HepG2 (cell line): ENCODE measurements around the gene BMP6. TPM values are rescaled to one million over a fixed set of nuclear protein-coding genes. Genes with fewer than 3 reads are reported as not detected.

Experiments
- ARNT2 ChIP-seq: sonication (generic); formaldehyde crosslinking; IDR thresholded peaks from 2 replicates; pipeline ENCODE4 v1.8.0; 2022; ENCODE audit warnings: mild to moderate bottlenecking, low read depth, missing genetic modification reagents, moderate library complexity
- BRCA1 ChIP-seq: sonication (generic); formaldehyde crosslinking; IDR thresholded peaks from 2 replicates; pipeline ENCODE4 v1.4.0; 2020; ENCODE audit warnings: missing genetic modification reagents
- BRF2 ChIP-seq: sonication (generic); formaldehyde crosslinking; IDR thresholded peaks from 2 replicates; pipeline ENCODE4 v1.8.1; 2022; ENCODE audit warnings: mild to moderate bottlenecking, missing genetic modification reagents
- CHD4 ChIP-seq: fragments of 200-600 bp; sonication (generic); IDR thresholded peaks from 2 replicates; pipeline ENCODE4 v1.7.0; 2017; ENCODE audit warnings: mild to moderate bottlenecking, low read length, borderline replicate concordance
- DPF2 ChIP-seq: sonication (generic); formaldehyde crosslinking; IDR thresholded peaks from 2 replicates; pipeline ENCODE4 v1.4.0; 2020; ENCODE audit warnings: mild to moderate bottlenecking, low read depth, missing genetic modification reagents, borderline replicate concordance
- ESRRA ChIP-seq: sonication (generic); formaldehyde crosslinking; IDR thresholded peaks from 2 replicates; pipeline ENCODE4 v1.5.1; 2020; ENCODE audit warnings: mild to moderate bottlenecking, low read depth, missing genetic modification reagents
- GATAD2A ChIP-seq: IDR thresholded peaks from 2 replicates; pipeline ENCODE4 v1.6.1; 2016
- HOXA3 ChIP-seq: sonication (generic); formaldehyde crosslinking; IDR thresholded peaks from 2 replicates; pipeline ENCODE4 v1.5.0; 2020; ENCODE audit warnings: missing genetic modification reagents
- KLF13 ChIP-seq: sonication (generic); formaldehyde crosslinking; IDR thresholded peaks from 2 replicates; pipeline ENCODE4 v1.4.0; 2020; ENCODE audit warnings: mild to moderate bottlenecking, missing genetic modification reagents
- MED8 ChIP-seq: sonication (generic); formaldehyde crosslinking; IDR thresholded peaks from 2 replicates; pipeline ENCODE4 v1.8.1; 2023; ENCODE audit warnings: mild to moderate bottlenecking, missing genetic modification reagents; ENCODE audit not compliant: insufficient replicate concordance
- MLX ChIP-seq: IDR thresholded peaks from 2 replicates; pipeline ENCODE4 v1.6.1; 2016
- POLR2AphosphoS5 ChIP-seq: IDR thresholded peaks from 2 replicates; pipeline ENCODE4 v1.6.1; 2012; ENCODE audit warnings: low read depth, low read length
- RBM22 ChIP-seq: fragments of 200-400 bp; formaldehyde crosslinking; optimal IDR thresholded peaks from 2 replicates; pipeline ENCODE3; 2017; ENCODE audit warnings: mild to moderate bottlenecking, low read length, moderate library complexity
- RNF2 ChIP-seq: fragments of 450-650 bp; conservative IDR thresholded peaks from 2 replicates; pipeline ENCODE4 v1.6.1; 2016; ENCODE audit warnings: low read depth
- SMARCC2 ChIP-seq: fragments of 450-650 bp; IDR thresholded peaks from 2 replicates; pipeline ENCODE4 v1.6.1; 2017; ENCODE audit warnings: antibody characterized with exemption, mild to moderate bottlenecking
- TAF1 ChIP-seq: sonication (generic); formaldehyde crosslinking; IDR thresholded peaks from 2 replicates; pipeline ENCODE4 v1.4.0; 2020; ENCODE audit warnings: missing genetic modification reagents
- ZBTB3 ChIP-seq: sonication (generic); formaldehyde crosslinking; IDR thresholded peaks from 2 replicates; pipeline ENCODE4 v1.4.0; 2020; ENCODE audit warnings: low read depth, mild to moderate bottlenecking, moderate library complexity, missing genetic modification reagents, borderline replicate concordance
- ZEB1 ChIP-seq: IDR thresholded peaks from 2 replicates; pipeline ENCODE4 v1.6.1; 2012; ENCODE audit warnings: mild to moderate bottlenecking, low read depth, inconsistent platforms; ENCODE audit not compliant: insufficient replicate concordance
- ZNF234 ChIP-seq: sonication (generic); formaldehyde crosslinking; conservative IDR thresholded peaks from 2 replicates; pipeline ENCODE4 v1.5.1; 2020; ENCODE audit warnings: mild to moderate bottlenecking, missing genetic modification reagents
- ZNF274 ChIP-seq: sonication (generic); formaldehyde crosslinking; IDR thresholded peaks from 2 replicates; pipeline ENCODE4 v1.5.1; 2020; ENCODE audit warnings: mild to moderate bottlenecking, missing genetic modification reagents
- ZNF317 ChIP-seq: sonication (generic); formaldehyde crosslinking; IDR thresholded peaks from 2 replicates; pipeline ENCODE4 v1.5.0; 2020; ENCODE audit warnings: mild to moderate bottlenecking, missing genetic modification reagents
- ZNF382 ChIP-seq: sonication (generic); formaldehyde crosslinking; IDR thresholded peaks from 2 replicates; pipeline ENCODE4 v1.5.0; 2020; ENCODE audit warnings: missing genetic modification reagents, mild to moderate bottlenecking, borderline replicate concordance
- ZNF552 ChIP-seq: sonication (generic); formaldehyde crosslinking; IDR thresholded peaks from 2 replicates; pipeline ENCODE4 v1.9.0; 2022; ENCODE audit warnings: missing genetic modification reagents, mild to moderate bottlenecking, borderline replicate concordance
- ZNF562 ChIP-seq: sonication (generic); formaldehyde crosslinking; IDR thresholded peaks from 2 replicates; pipeline ENCODE4 v1.8.0; 2022; ENCODE audit warnings: missing genetic modification reagents, borderline replicate concordance
- ZNF709 ChIP-seq: sonication (generic); formaldehyde crosslinking; IDR thresholded peaks from 2 replicates; pipeline ENCODE4 v1.5.0; 2020; ENCODE audit warnings: mild to moderate bottlenecking, missing genetic modification reagents
- ZNF746 ChIP-seq: sonication (generic); formaldehyde crosslinking; IDR thresholded peaks from 2 replicates; pipeline ENCODE4 v1.8.0; 2022; ENCODE audit warnings: mild to moderate bottlenecking, missing genetic modification reagents
- ZNF891 ChIP-seq: sonication (generic); formaldehyde crosslinking; IDR thresholded peaks from 2 replicates; pipeline ENCODE4 v1.5.0; 2020; ENCODE audit warnings: mild to moderate bottlenecking, missing genetic modification reagents
- polyA plus RNA-seq, 8 experiments: library from polyadenylated mRNA; depleted of rRNA in 3 of 8; stranded (reverse) in 7 of 8; unstranded in 1 of 8; fragments of >200 nt; fragmentation: Illumina TruSeq in 4 of 8; extraction: Trizol in 4 of 8; gene quantifications; 2 replicates each; pipeline versions ENCODE4 v1.2.1 to v1.2.3, GENCODE V29; 2011 to 2016; ENCODE audit warnings: low read depth in 4 of 8, missing spikeins in 1 of 8, mixed read lengths in 1 of 8; ENCODE audit not compliant: insufficient read depth in 1 of 8
- total RNA-seq, 5 experiments: library from RNA; depleted of rRNA; stranded (reverse); fragments of >200 nt; fragmentation: Illumina TruSeq; extraction: Trizol; gene quantifications; 2 replicates each; pipeline ENCODE4 v1.2.3, GENCODE V29; 2016; ENCODE audit warnings: low read depth in 1 of 5
- TF ChIP-seq, protein P1 (sequence below): IDR thresholded peaks from 2 replicates; pipeline ENCODE4 v1.6.1; 2018; ENCODE audit warnings: missing genetic modification reagents
- TF ChIP-seq, protein P2 (sequence below): sonication (generic); formaldehyde crosslinking; conservative IDR thresholded peaks from 2 replicates; pipeline ENCODE4 v1.4.0; 2020; ENCODE audit warnings: missing genetic modification reagents

The BMP6 gene
- total and polyA plus RNA-seq, 2 of the 13 experiments (the other 11 are each of a cell fraction or from before 2014, with no cell fraction given), result 0.09 to 0.18 TPM

- TF ChIP-seq BRCA1 (no peak), TAF1 (CRISPR knock-in tag) (no peak), ZNF274 (CRISPR knock-in tag) (no peak), ESRRA (CRISPR knock-in tag) (no peak; the same call in 1 of the 2 replicates), ZNF382 (CRISPR knock-in tag) (no peak), ZBTB3 (CRISPR knock-in tag) (no peak), BRF2 (CRISPR knock-in tag) (no peak), ARNT2 (CRISPR knock-in tag) (peak; percentile 33; the same call in 1 of the 2 replicates), ZEB1 (no peak), ZNF317 (CRISPR knock-in tag) (peak; percentile 38; the same call in 1 of the 2 replicates), MED8 (CRISPR knock-in tag) (no peak), MLX (CRISPR knock-in tag) (no peak), SMARCC2 (no peak), GATAD2A (CRISPR knock-in tag) (peak; percentile 97), POLR2AphosphoS5 (no peak), HOXA3 (no peak), ZNF891 (CRISPR knock-in tag) (no peak), RNF2 (no peak), ZNF746 (CRISPR knock-in tag) (no peak), ZNF234 (CRISPR knock-in tag) (no peak), ZNF562 (CRISPR knock-in tag) (no peak), DPF2 (0 out of 2 replicates have a peak, but pooled peaks have one; percentile 44), KLF13 (CRISPR knock-in tag) (no peak), ZNF709 (CRISPR knock-in tag) (no peak), CHD4 (no peak), RBM22 (no peak), ZNF552 (CRISPR knock-in tag) (no peak)
- TF ChIP-seq, protein P1, sequence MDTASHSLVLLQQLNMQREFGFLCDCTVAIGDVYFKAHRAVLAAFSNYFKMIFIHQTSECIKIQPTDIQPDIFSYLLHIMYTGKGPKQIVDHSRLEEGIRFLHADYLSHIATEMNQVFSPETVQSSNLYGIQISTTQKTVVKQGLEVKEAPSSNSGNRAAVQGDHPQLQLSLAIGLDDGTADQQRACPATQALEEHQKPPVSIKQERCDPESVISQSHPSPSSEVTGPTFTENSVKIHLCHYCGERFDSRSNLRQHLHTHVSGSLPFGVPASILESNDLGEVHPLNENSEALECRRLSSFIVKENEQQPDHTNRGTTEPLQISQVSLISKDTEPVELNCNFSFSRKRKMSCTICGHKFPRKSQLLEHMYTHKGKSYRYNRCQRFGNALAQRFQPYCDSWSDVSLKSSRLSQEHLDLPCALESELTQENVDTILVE (CRISPR knock-in tag), result peak; percentile 83
- TF ChIP-seq, protein P2, sequence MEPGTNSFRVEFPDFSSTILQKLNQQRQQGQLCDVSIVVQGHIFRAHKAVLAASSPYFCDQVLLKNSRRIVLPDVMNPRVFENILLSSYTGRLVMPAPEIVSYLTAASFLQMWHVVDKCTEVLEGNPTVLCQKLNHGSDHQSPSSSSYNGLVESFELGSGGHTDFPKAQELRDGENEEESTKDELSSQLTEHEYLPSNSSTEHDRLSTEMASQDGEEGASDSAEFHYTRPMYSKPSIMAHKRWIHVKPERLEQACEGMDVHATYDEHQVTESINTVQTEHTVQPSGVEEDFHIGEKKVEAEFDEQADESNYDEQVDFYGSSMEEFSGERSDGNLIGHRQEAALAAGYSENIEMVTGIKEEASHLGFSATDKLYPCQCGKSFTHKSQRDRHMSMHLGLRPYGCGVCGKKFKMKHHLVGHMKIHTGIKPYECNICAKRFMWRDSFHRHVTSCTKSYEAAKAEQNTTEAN, result no peak
These were observed 27.9 kb upstream of the BMP6 start (continued) for GRCh38 chr6:7697820-7698623.
